ENCODE measurements around the gene ACR. TPM values are rescaled to one million over a fixed set of nuclear protein-coding genes. Genes with fewer than 3 reads are reported as not detected.

ACR gene
- total and polyA plus RNA-seq, 2 of the 8 experiments (the other 6 are each of a cell fraction or from before 2014, with no cell fraction given) = 0.56 TPM; not detected in 1

- H2BK12ac ChIP-seq (ENCODE audit: low read depth, low read length) = no peak overlapping the region
- no peaks in the 10 kb centered on the region for H3K9me3 ChIP-seq (ENCODE audit: insufficient read depth in 2 of 2, low read depth in 1 of 2, low read length in 1 of 2)
- no peak overlapping the region for H2BK5ac ChIP-seq (ENCODE audit: low read depth, low read length)
- peaks cover 5% of the 10 kb centered on the region; the same call in 1 of the 2 replicates for H3K23me2 ChIP-seq (ENCODE audit: low read depth, low read length)
- no peak overlapping the region for H2AK5ac ChIP-seq (ENCODE audit: low read depth, low read length)
- no peak overlapping the region for H4K5ac ChIP-seq (ENCODE audit: insufficient read length, low read depth, low read length)
- POLR2A ChIA-PET (ENCODE audit: partially characterized antibody) = no interaction called here
- H4K8ac ChIP-seq (ENCODE audit: extremely low read depth, insufficient read depth, low read length) = no peak overlapping the region; the same call in 1 of the 2 replicates
- H3K79me1 ChIP-seq (ENCODE audit: low read depth, low read length) = no peaks in the 10 kb centered on the region
- no peak overlapping the region for H3K4me3 ChIP-seq (ENCODE audit: extremely low read depth in 1 of 4, insufficient read depth in 2 of 4, low read depth in 3 of 4, low read length in 4 of 4)
- H2BK15ac ChIP-seq (ENCODE audit: low read length) = no peak overlapping the region
- no peak overlapping the region for H3K14ac ChIP-seq (ENCODE audit: insufficient read length)
- H3K27me3 ChIP-seq (replicated peaks in 1 of 4; ENCODE audit: control insufficient read depth in 3 of 4, extremely low read depth in 1 of 4, insufficient read depth in 3 of 4, low read length in 3 of 4) = peaks cover 6 to 24% (median 14%) of the 10 kb centered on the region in 4 experiments; a peak in 6 of 7 replicates
- H3K36me3 ChIP-seq (ENCODE audit: control insufficient read depth in 2 of 4, insufficient read depth in 4 of 4, low read length in 3 of 4) = peaks cover 0 to 2% (median 0%) of the 10 kb centered on the region in 4 experiments; a peak in 1 of 8 replicates
- no peak overlapping the region for H2BK20ac ChIP-seq (ENCODE audit: low read length)
- no peak overlapping the region for H3K23ac ChIP-seq (ENCODE audit: insufficient read length)
- H4K20me1 ChIP-seq (replicated peaks in 1 of 2; ENCODE audit: control insufficient read depth in 1 of 2, insufficient read depth in 2 of 2, low read length in 2 of 2) = peaks cover 7 to 23% of the 10 kb centered on the region in 2 experiments
- CTCF ChIA-PET (ENCODE audit: partially characterized antibody) = interaction anchor here (0.8 to 2.7 kb wide), 3 partner anchors 75 to 138 kb away, joined by 3 to 14 read pairs (median 7); partner anchors contain the start of gene SYCE3
- H3K4me1 ChIP-seq (replicated peaks in 1 of 4; ENCODE audit: control insufficient read depth in 3 of 4, insufficient read depth in 4 of 4, low read length in 3 of 4) = peaks cover 0 to 18% (median 3%) of the 10 kb centered on the region in 4 experiments; a peak in 5 of 7 replicates
- no peak overlapping the region for H3K4ac ChIP-seq (replicated peaks; ENCODE audit: insufficient read length, low read depth, low read length)
- no peak for DNase-seq (ENCODE audit: low read depth in 1 of 2, low spot score in 2 of 2)
- FAIRE-seq = no peak
- TF ChIP-seq MAX (IDR thresholded peaks at IDR 0.05) = no peak
- TF ChIP-seq CREB1 (IDR thresholded peaks at IDR 0.05) = no peak
- no peak for TF ChIP-seq TAF7 (optimal IDR thresholded peaks at IDR 0.05; ENCODE audit: borderline replicate concordance, low read depth, low read length)
- no peak for TF ChIP-seq TAF1 (IDR thresholded peaks at IDR 0.05; ENCODE audit: low read depth, low read length)
- no peak for TF ChIP-seq NRF1 (IDR thresholded peaks at IDR 0.05; ENCODE audit: low read depth, low read length)
- no peak for TF ChIP-seq CTBP2 (IDR thresholded peaks at IDR 0.05; ENCODE audit: borderline replicate concordance, insufficient read depth, insufficient read length, low read length)
- TF ChIP-seq POLR2A (IDR thresholded peaks at IDR 0.05; ENCODE audit: control extremely low read depth in 1 of 2, low read depth in 2 of 2, low read length in 2 of 2) = no peak
- no peak for TF ChIP-seq NANOG (IDR thresholded peaks at IDR 0.05; ENCODE audit: insufficient read depth, low read depth, low read length, poor library complexity, severe bottlenecking)
- no peak for TF ChIP-seq MAFK (IDR thresholded peaks at IDR 0.05; ENCODE audit: low read depth, low read length)
- TF ChIP-seq SAP30 (IDR thresholded peaks at IDR 0.05; ENCODE audit: insufficient read depth, insufficient replicate concordance, low read length) = no peak
- TF ChIP-seq RBBP5 (IDR thresholded peaks at IDR 0.05; ENCODE audit: borderline replicate concordance, low read depth, low read length) = no peak
- TF ChIP-seq SP4 (IDR thresholded peaks at IDR 0.05; ENCODE audit: low read length) = no peak
- TF ChIP-seq HDAC2 (IDR thresholded peaks at IDR 0.05; ENCODE audit: borderline replicate concordance in 1 of 2, low read depth in 2 of 2, low read length in 2 of 2) = no peak
- no peak overlapping the region for H2AFZ ChIP-seq (ENCODE audit: low read length)
- H3K56ac ChIP-seq (replicated peaks; ENCODE audit: insufficient read length, low read depth, low read length) = no peak overlapping the region
- 79% methylated on average over 7 of the region's 7 CpGs; no CpG with 5 or more reads in 1 of the 2 experiments for WGBS, 2 experiments (ENCODE audit: extremely low coverage in 1 of 2, insufficient coverage in 1 of 2, insufficient read length in 1 of 2, insufficient replicate concordance in 2 of 2, low coverage in 1 of 2, low lambda C conversion rate in 2 of 2, missing lambda C conversion rate in 1 of 2)
- H3K79me2 ChIP-seq (ENCODE audit: control insufficient read depth in 1 of 2, insufficient read depth in 2 of 2, low read length in 2 of 2) = no peaks in the 10 kb centered on the region
- no peak overlapping the region for H4K91ac ChIP-seq (replicated peaks; ENCODE audit: insufficient read length, low read length)
- no peak overlapping the region for H3K4me2 ChIP-seq (ENCODE audit: insufficient read depth in 1 of 2, low read depth in 2 of 2, low read length in 2 of 2)
- H3K27ac ChIP-seq (ENCODE audit: low read depth, low read length) = no peak overlapping the region
- no peak overlapping the region for H2BK120ac ChIP-seq (replicated peaks; ENCODE audit: low read depth, low read length)
- H3K9ac ChIP-seq (replicated peaks in 1 of 4; ENCODE audit: extremely low read depth in 1 of 4, low read depth in 3 of 4, low read length in 3 of 4) = no peak overlapping the region
- no peak overlapping the region for H3K18ac ChIP-seq (ENCODE audit: extremely low read depth, low read length)
These were observed 37.0 kb upstream of the ACR start for GRCh38 chr22:50701076-50701419.

All from H1 (cell line).